CD4-positive, alpha-beta T cell treated with Interleukin-6 at 100 ng/mL for 8 hours (primary cell): ENCODE measurements around the gene NME8.

Experiments used
- DNase-seq: peaks from one replicate; pipeline ENCODE4 v3.0.0-alpha.2; 2020; ENCODE audit warnings: mixed read lengths, low spot score

NME8 gene

GRCh38 chr7:37899712-37900247 is 51.4 kb downstream of the NME8 start:
- no peak for DNase-seq

GRCh38 chr7:37901236-37901827 is 52.9 kb downstream of the NME8 start:
- no peak for DNase-seq

GRCh38 chr7:37901890-37902524 is 53.6 kb downstream of the NME8 start:
- no peak for DNase-seq

- no peak for DNase-seq
Observed at GRCh38 chr7:37908221-37908788, 59.9 kb downstream of the NME8 start.

DNA sequence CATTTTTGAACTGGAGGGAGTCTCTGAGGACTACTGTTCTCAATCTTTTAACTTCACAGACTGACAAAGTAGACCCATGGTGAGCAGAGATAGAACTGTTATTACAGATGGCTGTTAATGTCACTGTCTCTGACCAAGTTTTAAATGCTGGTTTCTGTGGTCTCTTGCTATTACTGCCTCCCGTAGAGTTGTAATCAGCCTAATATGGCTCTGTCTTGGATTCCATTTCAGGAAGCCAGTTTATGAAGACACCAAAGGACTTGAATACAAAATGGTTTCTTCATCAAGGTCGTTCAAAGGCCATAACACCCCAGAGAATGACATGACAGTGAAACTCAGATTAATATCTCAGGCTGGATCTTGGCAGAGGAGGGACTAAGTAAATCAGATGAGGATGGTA is 64.4 kb downstream of the NME8 start:
- DNase-seq, result no peak

DNA sequence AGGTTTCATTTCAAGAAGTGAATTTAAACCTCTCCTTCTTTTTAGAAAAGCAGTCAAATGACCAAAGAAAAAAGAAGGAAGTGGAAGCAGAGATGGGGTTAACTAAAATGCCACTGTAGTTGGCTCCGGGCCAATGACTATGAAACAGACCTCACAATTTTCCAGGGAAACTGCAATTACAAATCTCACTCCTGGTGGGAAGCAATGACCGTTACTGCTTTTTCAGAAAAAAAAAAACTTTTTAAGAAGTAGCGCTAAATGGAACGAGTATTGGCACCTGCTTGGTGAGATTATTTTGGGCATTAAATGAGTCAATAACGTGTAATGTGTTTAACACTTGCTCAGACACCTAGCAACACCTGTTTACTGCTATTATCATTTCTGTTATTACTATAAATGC is 67.0 kb downstream of the NME8 start:
- DNase-seq, result no peak

GRCh38 chr7:37916017-37916672 is 67.7 kb downstream of the NME8 start:
- no peak for DNase-seq

GRCh38 chr7:37916673-37917660 is 68.6 kb downstream of the NME8 start, which contains the start of gene SFRP4:
Gene SFRP4 (minus strand): TSS chr7:37916817. CDS start chr7:37916537, 280 bp downstream.
- DNase-seq, result no peak

DNA sequence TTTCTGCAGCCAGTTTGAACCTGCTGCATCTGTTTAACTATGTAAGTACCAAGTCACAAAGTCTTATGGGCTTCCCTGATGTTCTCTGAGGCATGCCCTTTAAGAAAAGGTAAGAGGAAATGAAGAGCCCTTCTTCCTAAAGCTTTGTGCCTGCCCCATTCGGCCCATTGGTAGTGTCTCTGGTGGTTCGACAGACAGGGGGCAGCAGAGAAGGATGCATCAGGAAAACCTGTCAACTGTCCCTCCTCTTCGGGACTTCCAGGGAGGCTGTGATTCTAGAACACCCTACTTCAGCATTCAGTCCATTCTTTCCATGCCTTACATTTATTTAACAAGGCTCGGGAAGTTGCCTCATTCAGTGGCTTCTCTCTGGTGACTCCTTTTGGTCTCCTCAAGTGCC is 70.1 kb downstream of the NME8 start:
- no peak for DNase-seq

DNA sequence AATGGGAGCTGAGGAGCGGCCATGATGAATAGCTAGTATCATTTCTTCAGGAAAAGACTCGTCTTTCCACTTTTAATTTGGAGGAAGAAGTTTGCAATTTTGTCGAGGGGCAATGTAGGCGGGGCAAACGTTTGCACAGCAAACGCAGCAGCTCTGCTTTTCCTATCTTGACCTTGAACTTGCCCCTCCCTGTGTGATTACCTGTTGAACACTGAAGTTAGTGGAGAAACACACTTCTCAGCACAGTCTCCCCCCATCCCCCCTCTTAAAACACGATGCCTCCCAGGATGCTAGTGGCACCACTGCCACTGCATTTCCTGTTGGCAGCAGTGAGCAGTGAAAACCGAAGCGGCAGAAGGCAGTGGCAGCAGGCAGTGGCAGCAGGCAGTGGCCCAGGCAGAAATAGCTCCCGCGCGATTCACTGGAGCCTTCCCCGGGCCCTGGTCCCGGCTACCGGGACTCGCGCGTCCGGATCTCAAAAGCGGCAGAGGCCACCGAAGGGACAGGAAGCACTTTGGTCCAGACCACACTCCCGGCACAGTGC is 72.0 kb downstream of the NME8 start, which contains the start of gene EPDR1:
Gene EPDR1, plus strand, starts transcription at position 336 of the 544 bp plus-strand sequence. CDS start 300 bp downstream, outside the sequence.
- DNase-seq, result no peak

GRCh38 chr7:37920849-37921805 is 72.7 kb downstream of the NME8 start:
- no peak for DNase-seq

DNA sequence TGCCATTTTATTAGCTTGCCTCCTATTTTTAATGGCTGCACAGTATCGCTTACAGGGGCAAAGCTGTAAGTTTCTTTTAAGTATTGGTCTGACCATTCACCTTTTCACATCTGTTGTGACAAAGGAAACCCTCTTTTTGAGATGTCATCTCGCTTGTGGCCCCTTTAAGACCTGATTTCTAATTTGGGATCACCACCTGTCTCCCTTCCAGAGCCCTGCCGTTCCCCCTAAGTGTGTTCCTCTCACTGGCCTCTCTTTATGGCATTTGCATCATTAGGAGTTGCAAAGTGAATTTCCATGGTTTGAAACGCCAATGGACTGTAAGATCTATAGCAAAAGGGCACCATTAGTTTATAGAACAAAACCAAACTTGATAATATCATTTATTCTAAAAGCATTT is 73.5 kb downstream of the NME8 start:
- no peak for DNase-seq

- no peak for DNase-seq
Observed at GRCh38 chr7:37923996-37924395, 75.6 kb downstream of the NME8 start.

DNA sequence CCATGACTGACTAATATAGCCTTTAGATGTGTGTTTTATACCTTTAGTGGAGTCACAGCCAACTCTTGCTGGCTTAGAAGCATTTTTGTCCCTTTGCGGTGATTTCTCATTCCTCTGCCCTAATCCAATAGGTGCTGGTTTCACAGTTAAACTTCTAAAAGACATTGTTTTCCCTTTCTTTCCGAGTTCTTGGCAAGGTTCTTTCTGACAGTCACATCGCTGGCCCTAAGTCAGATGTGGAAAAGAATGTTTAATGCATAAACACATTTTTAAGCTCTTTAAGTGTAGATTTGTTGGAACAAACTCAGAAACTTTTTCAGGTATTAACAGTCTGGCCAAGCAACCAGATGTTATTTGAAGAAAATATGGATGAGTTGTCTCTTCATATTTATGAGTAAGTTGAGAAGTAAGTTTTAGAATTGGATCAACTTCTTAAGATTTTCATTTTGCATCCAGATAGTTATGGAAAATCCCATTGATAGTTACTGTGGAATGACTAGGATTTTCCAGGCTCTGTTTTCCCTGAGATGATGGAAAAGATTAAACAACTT is 76.2 kb downstream of the NME8 start:
- no peak for DNase-seq

DNA sequence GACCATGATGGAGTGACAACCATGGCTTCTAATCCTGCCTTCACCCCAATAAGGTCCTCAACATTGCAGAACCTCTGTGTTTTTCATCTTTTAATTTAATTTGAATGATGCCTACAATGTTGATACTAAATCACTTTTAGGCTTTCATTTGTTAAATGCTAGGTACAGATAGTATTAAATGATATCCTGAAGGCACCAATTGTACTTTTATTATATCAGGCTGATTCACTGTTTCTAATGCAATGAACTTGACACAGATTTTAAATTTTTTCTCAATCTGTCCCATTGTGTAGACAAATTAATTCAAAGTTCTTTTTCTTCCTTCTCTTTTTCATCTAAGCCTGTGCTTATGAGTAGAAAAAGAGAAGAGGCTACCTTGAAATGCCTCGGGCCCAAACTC is 77.2 kb downstream of the NME8 start:
- no peak for DNase-seq

DNA sequence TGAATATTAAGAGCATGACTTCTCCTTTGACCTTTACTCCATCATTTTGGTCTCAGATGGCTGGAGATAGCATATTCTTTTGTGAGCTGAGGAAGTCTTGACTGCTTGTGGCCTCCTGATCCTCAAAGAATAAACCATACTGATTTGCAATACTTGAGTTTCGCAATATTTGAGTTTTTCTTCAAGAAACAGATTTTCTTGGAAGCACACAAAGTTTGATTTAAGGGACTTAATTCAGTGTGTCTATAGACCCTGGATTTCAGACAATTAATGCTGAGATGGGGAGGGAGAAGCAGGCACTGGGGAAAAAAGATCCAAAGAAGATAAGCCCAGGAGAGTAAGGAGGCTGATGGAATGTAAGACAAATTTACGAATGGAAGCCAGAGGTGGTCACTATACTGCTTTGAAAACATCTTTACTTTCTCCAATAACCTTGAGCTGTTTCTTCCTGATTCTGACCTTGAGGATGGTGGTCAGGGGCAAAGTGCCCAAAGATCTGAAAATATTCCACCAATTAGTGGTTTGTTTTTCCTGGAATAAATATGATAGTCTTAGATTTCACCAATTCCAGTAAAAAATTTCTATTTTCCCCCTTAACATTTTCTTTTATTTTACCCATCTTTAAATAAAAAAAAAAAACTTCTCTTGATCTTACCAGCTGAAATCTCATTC is 79.5 kb downstream of the NME8 start:
- DNase-seq, result no peak

GRCh38 chr7:37928878-37929277 is 80.5 kb downstream of the NME8 start:
- no peak for DNase-seq

GRCh38 chr7:37930226-37930948 is 82.0 kb downstream of the NME8 start:
- DNase-seq, result no peak
